Jurkat, Clone E6-1 (cell line): Measurements from ENCODE around the gene CHRNE.
"Not testable (repeated sequence)": the region's sequence is repeated elsewhere in the genome, so short reads cannot be mapped to it uniquely, and the experiment has no call there.

Source experiments
- DNase-seq: peaks from one replicate; pipeline ENCODE4 v3.0.0-alpha.2; 2011; ENCODE audit warnings: low read depth, low spot score
- H3K4me3 ChIP-seq: 2 replicates; pipeline ENCODE4 v1.5.1; 2011; ENCODE audit warnings: mild to moderate bottlenecking, low read length, control low read depth, moderate library complexity

The CHRNE gene

DNA sequence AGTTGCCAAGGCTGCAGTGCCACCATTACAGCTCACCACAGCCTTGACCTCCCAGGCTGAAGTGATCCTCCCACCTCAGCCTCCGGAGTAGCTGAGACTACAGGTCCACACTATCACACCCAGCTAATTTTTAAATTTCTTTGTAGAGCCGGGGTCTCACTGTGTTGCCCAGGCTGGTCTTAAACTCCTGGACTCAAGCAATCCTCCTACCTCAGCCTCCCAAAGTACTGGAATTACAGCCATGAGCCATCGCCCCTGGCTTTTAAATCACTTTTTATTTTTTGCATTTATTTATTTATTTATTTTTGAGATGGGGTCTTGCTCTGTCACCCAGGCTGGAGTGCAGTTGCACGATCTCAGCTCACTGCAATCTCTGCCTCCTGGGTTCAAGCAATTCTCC, 11.7 kb upstream of the CHRNE start:
- not testable (repeated sequence) for H3K4me3 ChIP-seq, DNase-seq

DNA sequence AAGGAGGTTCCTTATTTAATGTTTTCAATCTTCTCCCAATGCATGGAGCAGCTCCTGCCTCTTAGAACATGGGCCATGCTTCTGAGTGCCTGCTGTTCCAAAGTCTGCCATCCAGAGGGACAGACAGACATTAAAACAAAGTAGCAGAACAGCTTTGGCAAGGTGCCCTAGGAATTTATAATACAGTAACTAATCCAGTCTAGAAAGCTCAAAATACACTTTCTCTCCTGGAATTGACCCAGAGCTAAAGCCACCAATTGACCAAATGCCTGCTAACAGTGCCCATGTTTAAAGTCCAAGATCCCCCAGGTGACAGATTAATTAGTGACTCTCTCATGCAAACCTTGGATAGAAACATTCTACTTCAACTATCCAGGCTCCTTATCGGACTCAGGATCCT, 11.1 kb upstream of the CHRNE start:
- no peak for DNase-seq
- no peak overlapping the region for H3K4me3 ChIP-seq

DNA sequence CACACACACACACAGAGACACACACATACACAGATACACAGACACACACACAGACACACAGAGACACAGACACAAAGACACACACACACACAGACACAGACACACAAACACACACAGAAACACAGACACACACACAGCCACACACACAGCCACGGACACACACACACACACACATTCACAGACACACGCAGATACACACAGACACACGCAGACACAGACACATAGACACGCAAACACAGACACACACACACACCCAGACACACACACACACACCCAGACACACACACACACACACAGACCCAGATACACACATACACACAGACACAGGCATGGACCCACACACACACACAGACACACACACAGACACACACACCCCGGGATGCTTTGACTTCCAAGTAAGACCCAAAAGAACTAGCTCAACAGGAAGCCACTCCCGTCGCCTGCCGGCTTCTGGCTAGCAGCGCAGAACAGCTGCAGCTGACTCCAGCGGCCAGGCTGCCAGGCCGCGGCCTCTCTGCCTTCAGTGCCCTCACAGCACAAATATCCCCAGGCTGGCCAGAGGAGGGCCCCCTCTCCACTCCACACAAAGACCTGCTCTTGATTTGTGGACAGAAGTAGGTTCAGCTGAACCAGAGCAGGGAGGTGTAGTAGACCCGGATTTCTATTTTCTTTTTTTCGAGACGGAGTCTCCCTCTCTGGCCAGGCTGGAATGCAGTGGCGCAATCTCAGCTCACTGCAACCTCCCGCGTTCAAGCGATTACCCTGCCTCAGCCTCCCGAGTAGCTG, 6.0 kb upstream of the CHRNE start:
- DNase-seq: peak; percentile 36
- H3K4me3 ChIP-seq: no peak overlapping the region

DNA sequence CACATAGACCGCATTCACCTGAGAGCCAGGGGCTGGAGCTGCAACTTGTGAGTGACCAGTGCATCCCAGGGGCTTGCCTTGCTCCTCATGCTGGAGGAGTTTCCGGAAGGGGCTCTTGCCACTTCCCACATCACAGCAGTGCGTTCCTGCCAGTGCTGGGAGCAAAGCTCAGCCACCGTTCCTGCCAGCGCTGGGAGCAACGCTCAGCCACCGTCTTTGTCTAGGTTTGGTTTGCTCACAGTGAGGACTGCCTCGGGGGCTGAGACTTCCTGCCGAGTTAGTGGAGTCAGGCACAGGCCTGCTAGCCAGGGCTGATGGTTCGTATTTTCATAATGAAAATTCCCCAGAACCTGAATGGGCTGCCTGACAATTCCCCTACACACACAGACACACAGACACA, 5.4 kb upstream of the CHRNE start:
- peak; percentile 24 for DNase-seq
- no peak overlapping the region for H3K4me3 ChIP-seq

DNA sequence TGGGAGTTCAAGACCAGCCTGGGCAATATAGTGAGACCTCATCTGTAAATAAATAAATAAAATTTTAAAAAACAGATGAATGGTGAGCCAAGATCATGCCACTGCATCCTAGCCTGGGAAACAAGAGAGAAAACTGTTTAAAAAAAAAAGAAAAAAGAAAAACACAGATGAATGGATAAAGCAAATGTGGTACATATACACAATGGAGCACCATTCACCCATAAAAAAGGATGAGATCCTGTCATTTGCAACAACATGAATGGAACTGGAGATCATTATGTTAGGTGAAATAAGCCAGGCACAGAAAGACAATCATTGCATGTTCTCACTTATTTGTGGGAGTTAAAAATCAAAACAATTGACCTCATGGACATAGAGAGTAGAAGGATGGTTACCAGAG, 3.7 kb upstream of the CHRNE start:
- DNase-seq, H3K4me3 ChIP-seq: not testable (repeated sequence)

DNA sequence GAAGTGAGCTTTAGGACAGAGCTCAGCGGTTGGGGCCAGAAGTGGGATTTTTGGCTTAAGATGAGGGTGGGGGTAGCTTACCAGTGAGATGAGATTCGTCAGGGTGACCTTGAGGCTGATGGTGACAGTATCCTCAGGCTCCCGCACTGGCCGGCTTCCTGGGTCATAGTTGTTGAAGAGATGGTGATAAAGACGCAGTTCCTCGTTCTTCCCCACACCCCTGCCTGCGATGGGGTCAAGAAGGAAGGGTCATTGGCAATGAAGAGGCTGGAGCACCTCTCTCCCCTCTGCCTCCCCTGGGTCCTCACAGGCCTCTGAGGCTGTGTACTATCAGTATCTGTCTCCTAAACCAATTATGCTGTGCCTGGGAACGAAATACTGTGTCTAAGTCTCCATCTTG, 358 bp downstream of the CHRNE start:
- H3K4me3 ChIP-seq: no peak overlapping the region

DNA sequence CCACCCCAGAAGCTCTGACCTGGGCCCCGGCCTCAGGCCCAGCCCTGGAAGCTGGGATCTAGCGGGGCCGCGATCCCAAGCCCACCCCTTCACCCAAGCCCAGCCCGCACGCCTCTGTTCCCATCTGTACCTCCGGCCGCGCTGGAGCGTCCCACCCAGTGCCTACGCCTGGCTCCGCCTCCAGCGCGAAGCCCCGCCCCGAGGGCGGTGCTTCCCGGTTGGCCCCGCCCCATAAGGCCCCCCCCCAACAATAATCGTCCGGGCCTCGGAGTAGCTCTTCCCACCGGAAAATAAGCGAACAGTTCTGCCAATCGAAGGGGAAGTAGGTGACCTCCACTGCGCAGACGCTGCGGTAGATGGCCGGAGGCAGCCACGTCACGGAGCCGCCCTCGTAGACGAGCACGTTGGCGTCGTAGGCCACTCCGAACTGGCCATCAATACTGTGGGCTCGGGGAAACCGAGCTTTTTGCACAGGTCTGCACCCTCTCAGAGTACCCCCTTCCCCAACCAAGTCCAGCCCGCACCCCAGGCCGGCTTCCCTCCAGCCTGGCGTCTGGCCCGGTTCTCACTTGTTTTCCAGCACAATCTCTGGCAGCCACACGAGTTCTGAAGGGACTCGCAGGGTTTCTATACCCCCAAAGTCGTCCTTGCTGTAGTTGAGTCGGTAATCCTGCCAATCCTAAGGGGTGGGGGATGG, 1.1 kb downstream of the CHRNE start:
- no peak overlapping the region for H3K4me3 ChIP-seq

More for the DNA sequence above, 358 bp downstream of the CHRNE start:
- no peak for DNase-seq

DNA sequence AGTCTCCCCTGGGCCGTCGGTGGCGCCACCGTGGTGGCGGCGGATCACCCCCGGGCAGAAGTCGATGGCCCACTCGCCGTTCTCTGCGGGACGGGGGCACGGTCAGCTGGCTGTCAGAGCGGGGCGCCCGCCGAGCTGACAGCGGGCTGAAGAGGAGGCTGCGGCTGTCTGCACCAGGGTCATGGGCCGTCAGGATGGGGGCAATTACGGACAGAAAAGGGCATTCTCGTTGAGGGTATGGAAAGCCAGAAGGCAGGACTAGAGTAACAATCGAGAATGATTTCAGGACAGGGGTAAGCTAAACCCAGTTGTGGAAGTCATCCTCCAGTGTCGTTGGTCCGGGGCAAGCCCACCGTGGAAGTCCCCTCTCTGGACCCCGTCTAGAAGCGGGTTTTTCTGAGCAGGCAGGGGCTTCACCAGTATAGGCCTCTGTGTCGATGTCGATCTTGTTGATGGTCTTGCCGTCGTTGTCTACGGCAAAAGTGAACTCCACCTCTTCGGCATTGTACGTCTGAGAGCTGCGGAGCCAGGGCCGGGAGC, 1.7 kb downstream of the CHRNE start:
- DNase-seq: no peak
- H3K4me3 ChIP-seq: no peak overlapping the region

More for the DNA sequence above, 1.1 kb downstream of the CHRNE start:
- DNase-seq: no peak

DNA sequence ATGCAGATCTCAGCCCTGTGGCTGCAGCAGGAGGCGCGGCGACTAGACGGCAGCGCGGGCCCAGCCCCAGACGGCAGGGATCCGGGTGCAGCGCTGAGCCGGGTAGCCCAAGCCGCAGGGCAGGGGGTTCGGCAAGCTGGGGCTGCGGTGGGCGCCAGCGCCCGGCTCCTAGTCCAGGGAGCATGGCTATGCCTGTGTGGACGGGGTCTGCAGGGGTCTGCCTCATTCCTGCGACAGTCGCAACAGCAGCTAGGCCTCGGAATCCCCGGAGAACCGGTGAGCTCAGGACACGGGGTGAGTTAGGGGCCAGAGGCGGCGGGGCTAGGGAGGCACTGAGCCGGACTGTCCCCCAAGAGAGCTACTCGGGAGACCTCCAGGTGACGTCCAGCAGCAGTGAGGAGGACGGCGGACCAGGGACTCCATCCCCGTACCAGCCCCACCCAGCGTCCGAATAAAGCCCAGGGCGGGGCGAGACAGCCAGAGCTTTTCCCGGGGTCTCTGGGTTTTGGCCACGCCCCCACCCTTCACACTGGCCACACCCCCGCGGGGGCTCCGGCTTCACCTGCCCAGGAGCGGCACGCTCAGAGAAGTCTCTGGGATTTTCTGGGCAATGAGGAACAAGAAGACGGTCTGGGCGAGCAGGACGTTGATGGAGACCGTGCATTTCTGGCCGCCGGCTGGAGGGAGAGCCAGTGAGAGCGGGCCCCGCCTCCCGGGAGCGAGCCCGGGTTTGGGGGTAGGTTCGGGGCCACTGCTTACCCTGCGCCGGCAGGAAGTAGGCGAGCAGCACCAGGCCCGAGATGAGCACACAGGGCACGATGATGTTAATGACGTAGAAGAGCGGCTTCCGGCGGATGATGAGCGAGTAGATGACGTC, 2.4 kb downstream of the CHRNE start:
- H3K4me3 ChIP-seq: no peak overlapping the region
- DNase-seq: no peak

DNA sequence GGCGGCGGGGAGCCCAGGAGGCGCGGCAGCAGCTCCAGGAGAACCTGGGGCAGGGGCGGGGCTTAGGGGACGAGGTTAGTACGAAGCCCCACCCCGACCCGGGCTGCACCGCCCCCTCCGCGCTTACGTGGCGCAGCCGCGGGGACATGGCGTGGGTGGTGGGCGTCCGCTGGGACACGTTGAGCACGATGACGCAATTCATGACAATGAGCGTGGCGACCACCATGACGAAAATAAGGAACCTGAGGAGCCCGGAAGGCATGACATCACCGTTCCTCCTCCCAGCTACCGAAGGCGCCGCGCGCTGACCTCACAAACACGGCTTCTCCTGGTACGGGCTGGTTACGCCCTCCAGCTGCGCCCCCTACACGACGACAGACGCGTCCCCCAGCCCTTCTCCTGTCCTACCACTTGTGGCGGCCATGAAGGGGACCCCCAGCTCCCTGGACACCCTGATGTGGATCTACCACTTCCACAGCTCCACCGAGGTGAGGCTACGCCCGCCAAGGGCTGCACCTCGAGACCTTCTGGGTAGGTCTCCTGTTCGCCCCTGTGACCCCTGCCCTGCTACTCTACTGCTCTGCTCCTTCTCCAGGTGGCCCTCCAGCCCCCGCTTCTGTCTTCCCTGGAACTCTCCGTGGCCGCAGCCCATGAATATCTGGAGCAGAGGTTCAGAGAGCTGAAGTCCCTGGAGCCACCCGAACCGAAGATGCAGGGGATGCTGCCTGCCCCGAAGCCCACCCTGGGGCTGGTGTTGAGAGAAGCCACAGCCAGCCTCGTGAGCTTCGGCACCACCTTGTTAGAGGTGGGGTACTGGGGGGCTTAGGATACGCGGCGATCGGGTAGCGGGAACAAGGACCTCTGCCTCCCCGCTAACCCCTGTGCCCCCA, 3.3 kb downstream of the CHRNE start, which contains the start of gene C17orf107:
Gene C17orf107, plus strand, starts transcription at position 196 of the 890 bp plus-strand sequence. Its CDS starts 227 bp downstream, at position 423.
- DNase-seq: no peak
- H3K4me3 ChIP-seq: no peak within 1 kb of the TSS

DNA sequence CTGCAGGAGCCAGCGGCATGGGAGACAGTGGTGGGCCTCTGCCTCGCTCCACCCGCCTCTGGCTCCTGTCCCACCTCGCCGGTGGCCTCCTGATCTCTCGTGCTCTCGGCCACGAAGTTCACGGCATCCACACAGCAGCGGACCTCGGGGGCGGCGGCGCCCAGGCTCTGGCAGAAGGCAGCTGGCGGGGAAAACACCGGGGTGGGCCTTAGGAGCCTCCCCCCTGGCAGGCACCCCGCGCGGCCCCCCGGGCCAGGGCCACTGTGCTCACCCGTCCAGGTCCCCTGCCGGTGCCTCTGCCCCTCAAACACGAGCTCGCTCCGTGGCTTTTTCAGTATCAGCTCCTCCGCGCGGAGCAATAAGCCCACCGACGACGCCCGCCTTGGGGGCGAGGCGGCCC, 4.0 kb downstream of the CHRNE start:
- no peak for DNase-seq
- H3K4me3 ChIP-seq: no peak overlapping the region

DNA sequence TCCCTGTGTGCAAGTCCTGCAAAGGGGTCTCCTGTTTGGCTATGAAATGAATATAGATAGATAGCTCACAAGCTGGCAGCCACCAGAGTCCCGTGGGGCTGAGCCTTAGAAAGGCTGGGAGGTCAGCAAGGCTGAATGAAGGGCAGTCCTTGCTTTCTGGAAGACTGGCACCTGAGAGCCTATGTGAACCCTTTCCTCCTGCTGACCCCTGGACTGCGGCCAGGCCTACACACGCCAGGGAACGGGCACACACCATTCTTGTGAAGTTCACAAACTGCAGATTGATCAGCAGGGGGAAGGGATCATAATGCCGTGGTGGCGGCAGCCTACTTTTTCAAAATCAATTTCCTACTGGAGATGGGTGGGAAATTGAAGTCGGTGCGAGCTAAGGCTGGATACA, 4.5 kb downstream of the CHRNE start:
- no peak overlapping the region for H3K4me3 ChIP-seq
- DNase-seq: no peak

DNA sequence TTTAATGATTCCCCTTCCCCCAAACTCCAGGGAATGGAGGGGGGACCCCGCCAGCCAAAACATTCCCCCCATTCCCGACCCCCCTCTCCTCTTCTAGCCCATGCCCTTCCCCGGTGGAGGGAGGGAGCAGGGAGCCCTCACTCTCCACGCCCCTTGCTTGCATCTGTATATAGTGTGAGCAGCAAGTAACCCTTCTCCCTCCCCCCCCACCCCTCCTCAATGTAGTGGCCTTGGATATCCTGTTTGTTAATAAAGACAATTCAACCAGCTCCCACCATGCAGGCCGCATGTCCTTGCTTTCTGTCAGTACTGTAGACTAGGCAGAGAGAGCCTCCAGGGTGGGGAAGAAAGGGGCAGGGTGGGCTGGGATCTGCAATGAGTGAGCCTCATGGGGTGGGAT, 5.1 kb downstream of the CHRNE start:
- no peak overlapping the region for H3K4me3 ChIP-seq
- DNase-seq: no peak

DNA sequence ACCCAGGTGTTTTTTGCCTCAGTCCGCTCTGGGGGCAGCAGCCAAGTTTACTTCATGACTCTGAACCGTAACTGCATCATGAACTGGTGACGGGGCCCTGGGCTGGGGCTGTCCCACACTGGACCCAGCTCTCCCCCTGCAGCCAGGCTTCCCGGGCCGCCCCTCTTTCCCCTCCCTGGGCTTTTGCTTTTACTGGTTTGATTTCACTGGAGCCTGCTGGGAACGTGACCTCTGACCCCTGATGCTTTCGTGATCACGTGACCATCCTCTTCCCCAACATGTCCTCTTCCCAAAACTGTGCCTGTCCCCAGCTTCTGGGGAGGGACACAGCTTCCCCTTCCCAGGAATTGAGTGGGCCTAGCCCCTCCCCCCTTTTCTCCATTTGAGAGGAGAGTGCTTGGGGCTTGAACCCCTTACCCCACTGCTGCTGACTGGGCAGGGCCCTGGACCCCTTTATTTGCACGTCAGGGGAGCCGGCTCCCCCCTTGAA, 5.7 kb downstream of the CHRNE start:
- no peak for DNase-seq
- H3K4me3 ChIP-seq: no peak overlapping the region

DNA sequence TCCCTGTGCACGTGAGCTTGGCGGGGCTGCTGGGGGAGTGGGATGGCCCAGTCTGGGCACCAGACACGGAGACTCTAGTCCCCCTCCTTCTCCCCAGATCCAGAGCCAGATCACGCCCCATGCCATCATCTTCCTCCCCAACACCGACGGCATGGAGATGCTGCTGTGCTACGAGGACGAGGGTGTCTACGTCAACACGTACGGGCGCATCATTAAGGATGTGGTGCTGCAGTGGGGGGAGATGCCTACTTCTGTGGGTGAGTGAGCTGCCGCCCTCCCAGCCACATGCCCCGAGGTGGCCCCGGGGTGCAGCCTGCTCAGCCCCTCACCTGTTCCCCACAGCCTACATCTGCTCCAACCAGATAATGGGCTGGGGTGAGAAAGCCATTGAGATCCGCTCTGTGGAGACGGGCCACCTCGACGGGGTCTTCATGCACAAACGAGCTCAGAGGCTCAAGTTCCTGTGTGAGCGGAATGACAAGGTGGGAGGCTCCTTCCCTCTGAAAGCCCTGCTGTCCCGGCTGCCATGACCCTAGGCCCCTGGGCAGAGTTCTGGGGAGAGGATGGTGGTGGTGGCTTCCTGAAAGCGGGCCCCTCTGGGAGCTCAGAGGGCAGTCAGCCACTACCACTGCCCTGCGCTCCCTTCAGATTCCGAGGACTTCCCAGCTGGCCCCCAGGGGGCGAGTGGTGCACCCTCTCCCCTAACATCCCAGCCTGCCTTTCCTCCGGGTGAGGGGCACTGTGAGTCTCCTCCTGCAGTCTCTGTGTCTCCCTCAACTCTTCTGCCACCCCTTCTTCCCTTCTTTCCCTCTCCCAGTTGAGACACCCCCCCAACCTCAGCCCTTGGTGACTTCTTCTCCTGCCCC, 6.3 kb downstream of the CHRNE start:
- no peak for DNase-seq
- H3K4me3 ChIP-seq: no peak overlapping the region

DNA sequence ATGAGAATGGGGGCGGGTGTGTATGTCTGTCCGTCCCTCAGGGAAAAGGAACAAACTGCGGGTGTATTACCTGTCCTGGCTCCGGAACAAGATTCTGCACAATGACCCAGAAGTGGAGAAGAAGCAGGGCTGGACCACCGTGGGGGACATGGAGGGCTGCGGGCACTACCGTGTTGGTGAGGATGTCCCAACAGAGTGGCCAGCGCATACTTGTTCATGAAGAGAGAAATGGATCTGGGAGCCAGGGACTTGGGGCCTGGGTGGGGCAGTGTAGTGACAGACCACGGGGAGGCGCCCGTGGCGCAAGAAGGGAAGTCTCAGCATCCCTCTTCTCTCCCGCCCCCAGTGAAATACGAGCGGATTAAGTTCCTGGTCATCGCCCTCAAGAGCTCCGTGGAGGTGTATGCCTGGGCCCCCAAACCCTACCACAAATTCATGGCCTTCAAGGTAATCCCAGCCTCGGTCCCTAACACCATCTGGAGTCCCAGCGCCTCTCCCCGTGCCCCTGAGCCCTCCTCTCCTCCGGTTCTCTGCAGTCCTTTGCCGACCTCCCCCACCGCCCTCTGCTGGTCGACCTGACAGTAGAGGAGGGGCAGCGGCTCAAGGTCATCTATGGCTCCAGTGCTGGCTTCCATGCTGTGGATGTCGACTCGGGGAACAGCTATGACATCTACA, 7.1 kb downstream of the CHRNE start:
- H3K4me3 ChIP-seq: no peak overlapping the region
- DNase-seq: no peak

DNA sequence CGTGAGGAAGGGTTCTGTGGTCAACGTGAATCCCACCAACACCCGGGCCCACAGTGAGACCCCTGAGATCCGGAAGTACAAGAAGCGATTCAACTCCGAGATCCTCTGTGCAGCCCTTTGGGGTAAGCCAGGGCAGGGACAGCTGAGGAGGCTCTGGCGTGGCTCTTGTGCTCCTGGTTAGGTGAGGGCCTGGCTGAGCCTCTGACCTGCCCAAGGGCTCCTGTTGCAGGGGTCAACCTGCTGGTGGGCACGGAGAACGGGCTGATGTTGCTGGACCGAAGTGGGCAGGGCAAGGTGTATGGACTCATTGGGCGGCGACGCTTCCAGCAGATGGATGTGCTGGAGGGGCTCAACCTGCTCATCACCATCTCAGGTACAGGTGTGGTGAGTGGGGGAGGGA, 7.8 kb downstream of the CHRNE start:
- no peak for DNase-seq
- no peak overlapping the region for H3K4me3 ChIP-seq
